Trophoblast cell (in vitro differentiated cells and primary cell): ENCODE measurements around the gene PDE4D.
"Not testable (repeated sequence)": the region's sequence is repeated elsewhere in the genome, so short reads cannot be mapped to it uniquely, and the experiment has no call there.

Experiments used
- DNase-seq, 2 donors: peaks; one replicate each; pipeline ENCODE4 v3.0.0-alpha.2; 2016
- H2AFZ ChIP-seq: 2 replicates; pipeline ENCODE4 v1.6.1; 2013; ENCODE audit warnings: low read length, moderate library complexity, mild to moderate bottlenecking; ENCODE audit not compliant: insufficient read depth, poor library complexity
- H2AK5ac ChIP-seq: 2 replicates; pipeline ENCODE4 v1.6.1; 2013; ENCODE audit warnings: mild to moderate bottlenecking, low read length
- H2BK120ac ChIP-seq: 2 replicates; pipeline ENCODE4 v1.6.1; 2013; ENCODE audit warnings: low read length, mild to moderate bottlenecking, moderate library complexity; ENCODE audit not compliant: insufficient read depth, poor library complexity
- H2BK12ac ChIP-seq: 2 replicates; pipeline ENCODE4 v1.6.1; 2013; ENCODE audit warnings: mild to moderate bottlenecking, low read length, moderate library complexity
- H2BK5ac ChIP-seq: 2 replicates; pipeline ENCODE4 v1.6.1; 2013; ENCODE audit warnings: low read length, low read depth, moderate library complexity, mild to moderate bottlenecking; ENCODE audit not compliant: poor library complexity
- H3K14ac ChIP-seq: 2 replicates; pipeline ENCODE4 v1.6.1; 2013; ENCODE audit warnings: mild to moderate bottlenecking, low read length
- H3K18ac ChIP-seq: 2 replicates; pipeline ENCODE4 v1.6.1; 2013; ENCODE audit warnings: mild to moderate bottlenecking, low read length
- H3K23ac ChIP-seq: 2 replicates; pipeline ENCODE4 v1.6.1; 2013; ENCODE audit warnings: low read length
- H3K27ac ChIP-seq: 2 replicates; pipeline ENCODE4 v1.5.1; 2013; ENCODE audit warnings: low read depth, mild to moderate bottlenecking, inconsistent platforms, low read length, moderate library complexity
- H3K27me3 ChIP-seq: 2 replicates; pipeline ENCODE4 v1.6.1; 2013; ENCODE audit warnings: inconsistent platforms, mild to moderate bottlenecking, low read length, moderate library complexity; ENCODE audit not compliant: insufficient read depth
- H3K36me3 ChIP-seq, 2 experiments: 1 replicate in 1 of 2; 2 replicates in 1 of 2; pipeline ENCODE4 v1.6.1; 2013; ENCODE audit warnings: low read length in 2 of 2, mild to moderate bottlenecking in 2 of 2, moderate library complexity in 1 of 2; ENCODE audit not compliant: insufficient read depth in 2 of 2, control insufficient read depth in 1 of 2
- H3K4ac ChIP-seq: 2 replicates; pipeline ENCODE4 v1.6.1; 2013; ENCODE audit warnings: low read depth, mild to moderate bottlenecking, low read length, moderate library complexity
- H3K4me1 ChIP-seq, 2 experiments: 1 replicate in 1 of 2; 2 replicates in 1 of 2; pipeline ENCODE4 v1.6.1; 2013; ENCODE audit warnings: low read length in 2 of 2, mild to moderate bottlenecking in 2 of 2, moderate library complexity in 1 of 2; ENCODE audit not compliant: insufficient read depth in 2 of 2, control insufficient read depth in 1 of 2
- H3K4me2 ChIP-seq: 2 replicates; pipeline ENCODE4 v1.6.1; 2013; ENCODE audit warnings: inconsistent platforms, mild to moderate bottlenecking, low read length, moderate library complexity
- H3K4me3 ChIP-seq: 2 replicates; pipeline ENCODE4 v1.5.1; 2013; ENCODE audit warnings: mild to moderate bottlenecking, low read depth, low read length, inconsistent platforms
- H3K79me1 ChIP-seq: one replicate; pipeline ENCODE4 v1.6.1; 2013; ENCODE audit warnings: low read length
- H3K79me2 ChIP-seq: 2 replicates; pipeline ENCODE4 v1.6.1; 2013; ENCODE audit warnings: low read length, mild to moderate bottlenecking; ENCODE audit not compliant: control insufficient read depth, insufficient read depth, poor library complexity
- H3K9ac ChIP-seq: 2 replicates; pipeline ENCODE4 v1.6.1; 2013; ENCODE audit warnings: mild to moderate bottlenecking, low read length
- H3K9me3 ChIP-seq: 2 replicates; pipeline ENCODE4 v1.6.1; 2013; ENCODE audit warnings: low read depth, mild to moderate bottlenecking, control low read depth, inconsistent platforms, low read length; ENCODE audit not compliant: insufficient read depth
- H4K12ac ChIP-seq: 2 replicates; pipeline ENCODE4 v1.6.1; 2013; ENCODE audit warnings: low read depth, mild to moderate bottlenecking, low read length, moderate library complexity
- H4K8ac ChIP-seq: 2 replicates; pipeline ENCODE4 v1.6.1; 2013; ENCODE audit warnings: low read depth, mild to moderate bottlenecking, low read length, moderate library complexity
- H4K91ac ChIP-seq: one replicate; pipeline ENCODE4 v1.6.1; 2013; ENCODE audit warnings: low read depth, mild to moderate bottlenecking, low read length, moderate library complexity
- WGBS: extraction: QIAGEN DNeasy Blood & Tissue Kit; methylation state at CpG from one replicate; pipeline ENCODE4 v1.1.7; 2013; ENCODE audit warnings: missing lambda C conversion rate; ENCODE audit not compliant: insufficient read length, insufficient coverage; ENCODE audit errors: extremely low coverage; 5-methylcytosine and 5-hydroxymethylcytosine counted together

Gene PDE4D

DNA sequence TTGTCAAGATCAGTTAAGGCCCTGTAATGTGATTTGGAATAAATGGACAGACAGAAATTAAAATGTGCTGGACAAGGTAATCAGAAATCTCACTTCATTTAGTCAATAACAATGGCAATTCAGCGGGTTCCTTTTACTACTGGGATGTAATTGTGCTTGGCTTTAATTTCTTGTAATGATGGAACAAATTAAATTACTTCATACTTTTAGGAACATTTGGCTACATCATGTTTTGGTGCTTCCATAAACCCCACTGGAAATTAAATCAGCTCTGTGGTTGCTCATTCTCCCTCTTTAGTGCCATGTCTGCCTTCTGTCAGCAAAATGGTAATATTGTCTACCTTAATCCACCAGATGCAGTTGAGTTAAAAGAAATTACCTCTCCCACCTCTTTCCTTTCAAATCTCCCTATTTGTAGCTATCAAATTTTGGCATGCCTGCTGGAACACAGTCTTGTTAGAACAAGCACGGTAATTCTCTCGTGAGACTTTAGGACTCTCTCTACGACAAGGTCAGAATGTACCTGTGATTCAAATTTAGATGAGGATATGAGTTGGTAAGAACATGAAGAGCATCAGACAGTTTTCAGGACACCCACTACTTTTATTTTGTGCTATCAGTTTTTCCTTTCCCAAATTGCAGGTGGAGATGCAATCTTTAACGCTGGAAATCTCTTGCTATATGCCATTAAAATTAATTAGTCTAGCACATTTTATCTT, 834.4 kb downstream of the PDE4D start:
- Histone ChIP-seq H2BK120ac (no peak overlapping the region), H4K12ac (no peak overlapping the region), H3K4me2 (no peak overlapping the region), H3K79me2 (no peaks in the 10 kb centered on the region), H3K79me1 (no peaks in the 10 kb centered on the region), H2BK12ac (no peak overlapping the region), H2AK5ac (no peak overlapping the region), H3K4me1 (peaks cover 4% of the 10 kb centered on the region in 2 experiments), H3K4ac (no peak overlapping the region), H3K23ac (no peak overlapping the region), H3K9ac (no peak overlapping the region), H2AFZ (no peak overlapping the region), H3K36me3 (peaks cover 0 to 5% of the 10 kb centered on the region in 2 experiments), H4K91ac (no peak overlapping the region), H3K4me3 (no peak overlapping the region), H3K14ac (no peak overlapping the region), H3K27ac (no peak overlapping the region), H2BK5ac (no peak overlapping the region), H4K8ac (no peak overlapping the region), H3K9me3 (no peaks in the 10 kb centered on the region), H3K27me3 (no peaks in the 10 kb centered on the region), H3K18ac (no peak overlapping the region)
- WGBS, result no CpG with 5 or more reads among the region's 5 CpGs
- DNase-seq, result no peak

- WGBS, result no CpG with 5 or more reads among the region's 1 CpG
- no peak for DNase-seq
- no peak overlapping the region for H4K91ac ChIP-seq
- no peak overlapping the region for H3K4ac ChIP-seq
- peaks cover 4% of the 10 kb centered on the region in 2 experiments for H3K4me1 ChIP-seq
- H2BK12ac ChIP-seq, result no peak overlapping the region
- H4K12ac ChIP-seq, result no peak overlapping the region
- H3K79me1 ChIP-seq, result no peaks in the 10 kb centered on the region
- H3K27me3 ChIP-seq, result no peaks in the 10 kb centered on the region
- no peak overlapping the region for H3K4me3 ChIP-seq
- no peak overlapping the region for H3K23ac ChIP-seq
- H3K27ac ChIP-seq, result no peak overlapping the region
- H2AK5ac ChIP-seq, result no peak overlapping the region
- H2BK120ac ChIP-seq, result no peak overlapping the region
- no peak overlapping the region for H3K9ac ChIP-seq
- no peak overlapping the region for H2BK5ac ChIP-seq
- no peak overlapping the region for H3K14ac ChIP-seq
- no peaks in the 10 kb centered on the region for H3K9me3 ChIP-seq
- peaks cover 0 to 5% of the 10 kb centered on the region in 2 experiments for H3K36me3 ChIP-seq
- H4K8ac ChIP-seq, result no peak overlapping the region
- H3K18ac ChIP-seq, result no peak overlapping the region
- no peak overlapping the region for H2AFZ ChIP-seq
- H3K79me2 ChIP-seq, result no peaks in the 10 kb centered on the region
- no peak overlapping the region for H3K4me2 ChIP-seq
Measured at GRCh38 chr5:59058237-59058636, 835.3 kb downstream of the PDE4D start.

- not testable (repeated sequence) for DNase-seq, H3K14ac ChIP-seq, H4K12ac ChIP-seq, H3K9me3 ChIP-seq, H3K4me2 ChIP-seq, H3K4me1 ChIP-seq, H2BK12ac ChIP-seq, H2AK5ac ChIP-seq, H3K79me2 ChIP-seq, H3K36me3 ChIP-seq, H3K27ac ChIP-seq, H3K9ac ChIP-seq, H2BK5ac ChIP-seq, H4K8ac ChIP-seq, H2AFZ ChIP-seq, H3K4me3 ChIP-seq, H3K4ac ChIP-seq, H3K23ac ChIP-seq, H3K79me1 ChIP-seq, H3K27me3 ChIP-seq, H4K91ac ChIP-seq, H3K18ac ChIP-seq, H2BK120ac ChIP-seq
- WGBS, result no CpG with 5 or more reads among the region's 3 CpGs
Measured at GRCh38 chr5:59056599-59056998, 836.9 kb downstream of the PDE4D start.

- Histone ChIP-seq H3K4me3 (no peak overlapping the region), H3K36me3 (peaks cover 0 to 5% of the 10 kb centered on the region in 2 experiments), H3K79me2 (no peaks in the 10 kb centered on the region), H2BK12ac (no peak overlapping the region), H2AK5ac (no peak overlapping the region), H3K14ac (no peak overlapping the region), H2BK5ac (no peak overlapping the region), H4K8ac (no peak overlapping the region), H3K4ac (no peak overlapping the region), H3K9me3 (no peaks in the 10 kb centered on the region), H3K4me2 (no peak overlapping the region), H4K91ac (no peak overlapping the region), H3K23ac (no peak overlapping the region), H3K9ac (no peak overlapping the region), H3K4me1 (peaks cover 4 to 6% of the 10 kb centered on the region in 2 experiments), H3K27me3 (no peaks in the 10 kb centered on the region), H4K12ac (no peak overlapping the region), H2AFZ (no peak overlapping the region), H3K79me1 (no peaks in the 10 kb centered on the region), H3K18ac (no peak overlapping the region), H3K27ac (no peak overlapping the region), H2BK120ac (no peak overlapping the region)
- no peak for DNase-seq
- no CpG with 5 or more reads among the region's 9 CpGs for WGBS
Measured at GRCh38 chr5:59055745-59056448, 837.6 kb downstream of the PDE4D start.
